K562 (cell line): ENCODE data around the gene STS. TPM values are rescaled to one million over a fixed set of nuclear protein-coding genes. Genes with fewer than 3 reads are reported as not detected.

Experiments used
- BHLHE40 ChIP-seq: IDR thresholded peaks from 2 replicates; pipeline ENCODE4 v1.6.1; 2011; ENCODE audit warnings: low read length, improper control_type of control experiment
- BRF2 ChIP-seq: IDR thresholded peaks from 3 replicates; pipeline ENCODE4 v1.6.1; 2011; ENCODE audit warnings: borderline replicate concordance, mild to moderate bottlenecking; ENCODE audit not compliant: insufficient read length, insufficient read depth
- CBFA2T3 ChIP-seq: fragments of 450-650 bp; IDR thresholded peaks from 2 replicates; pipeline ENCODE4 v1.6.1; 2017
- CC2D1A ChIP-seq: fragments of 450-650 bp; IDR thresholded peaks from 2 replicates; pipeline ENCODE4 v1.6.1; 2017; ENCODE audit warnings: mild to moderate bottlenecking
- CHAMP1 ChIP-seq: fragments of 450-650 bp; IDR thresholded peaks from 2 replicates; pipeline ENCODE4 v1.6.1; 2016; ENCODE audit warnings: mild to moderate bottlenecking
- CTCFL ChIP-seq: IDR thresholded peaks from 2 replicates; pipeline ENCODE4 v1.6.1; 2011; ENCODE audit warnings: borderline replicate concordance, low read depth, mild to moderate bottlenecking, moderate library complexity, low read length; ENCODE audit not compliant: insufficient read depth, poor library complexity, severe bottlenecking
- DDX20 ChIP-seq: fragments of 450-650 bp; IDR thresholded peaks from 2 replicates; pipeline ENCODE4 v1.6.1; 2016; ENCODE audit warnings: missing genetic modification characterization, low read depth, mild to moderate bottlenecking, missing compliant biosample characterization, moderate library complexity
- DIDO1 ChIP-seq: fragments of 450-650 bp; IDR thresholded peaks from 2 replicates; pipeline ENCODE4 v1.6.1; 2016; ENCODE audit warnings: low read depth, missing biosample characterization, missing genetic modification characterization
- FOXM1 ChIP-seq, 2 experiments: fragments of 450-650 bp in 1 of 2; sonication (generic) in 1 of 2; formaldehyde crosslinking in 1 of 2; IDR thresholded peaks; 2 replicates each; pipeline versions ENCODE4 v1.6.1 to v1.9.0; 2017 to 2022; ENCODE audit warnings: low read depth in 2 of 2, mild to moderate bottlenecking in 2 of 2, missing genetic modification reagents in 1 of 2, moderate library complexity in 1 of 2
- GTF2E2 ChIP-seq: fragments of 200-800 bp; sonication (Bioruptor generic); IDR thresholded peaks from 2 replicates; pipeline ENCODE4 v1.6.1; 2016; ENCODE audit warnings: missing genetic modification characterization, missing compliant biosample characterization
- IRF2 ChIP-seq: sonication (generic); formaldehyde crosslinking; IDR thresholded peaks from 2 replicates; pipeline ENCODE4 v1.8.1; 2022; ENCODE audit warnings: mild to moderate bottlenecking, missing genetic modification reagents
- JUND ChIP-seq, 2 experiments: IDR thresholded peaks; 2 replicates in 1 of 2; 3 replicates in 1 of 2; pipeline ENCODE4 v1.6.1; 2011; ENCODE audit warnings: borderline replicate concordance in 2 of 2, low read depth in 2 of 2, low read length in 2 of 2, improper control_type of control experiment in 1 of 2, missing biosample characterization in 1 of 2, missing genetic modification characterization in 1 of 2, missing genetic modification reagents in 1 of 2
- LCOR ChIP-seq: sonication (generic); formaldehyde crosslinking; IDR thresholded peaks from 2 replicates; pipeline ENCODE4 v1.8.0; 2022; ENCODE audit warnings: mild to moderate bottlenecking, missing genetic modification reagents
- NEUROD1 ChIP-seq: fragments of 150-350 bp; IDR thresholded peaks from 2 replicates; pipeline ENCODE4 v1.6.1; 2014; ENCODE audit warnings: borderline replicate concordance, low read length, low read depth; ENCODE audit not compliant: partially characterized antibody
- NFIC ChIP-seq: fragments of 450-650 bp; IDR thresholded peaks from 2 replicates; pipeline ENCODE4 v1.6.1; 2017; ENCODE audit warnings: mild to moderate bottlenecking, inconsistent platforms
- PRMT5 ChIP-seq: sonication (generic); formaldehyde crosslinking; IDR thresholded peaks from 2 replicates; pipeline ENCODE4 v1.5.0; 2020; ENCODE audit warnings: missing genetic modification reagents
- RB1 ChIP-seq: fragments of 450-650 bp; IDR thresholded peaks from 2 replicates; pipeline ENCODE4 v1.6.1; 2017; ENCODE audit warnings: low read depth, mild to moderate bottlenecking
- SNRNP70 ChIP-seq: fragments of 200-400 bp; formaldehyde crosslinking; optimal IDR thresholded peaks from 2 replicates; pipeline ENCODE3; 2017; ENCODE audit warnings: low read depth, low read length
- SREBF2 ChIP-seq: sonication (generic); formaldehyde crosslinking; IDR thresholded peaks from 2 replicates; pipeline ENCODE4 v1.4.0; 2020; ENCODE audit warnings: mild to moderate bottlenecking, missing genetic modification reagents
- TOE1 ChIP-seq, 2 experiments: fragments of 450-650 bp in 1 of 2; sonication (generic) in 1 of 2; formaldehyde crosslinking in 1 of 2; IDR thresholded peaks; 2 replicates each; pipeline versions ENCODE4 v1.7.1 to v1.8.0; 2016 to 2022; ENCODE audit warnings: borderline replicate concordance in 2 of 2, mild to moderate bottlenecking in 2 of 2, antibody characterized with exemption in 1 of 2, inconsistent platforms in 1 of 2, low read depth in 1 of 2, missing genetic modification reagents in 1 of 2, moderate library complexity in 1 of 2
- USF1 ChIP-seq: sonication (generic); formaldehyde crosslinking; IDR thresholded peaks from 2 replicates; pipeline ENCODE4 v1.9.0; 2022; ENCODE audit warnings: mild to moderate bottlenecking, missing genetic modification reagents
- ZNF778 ChIP-seq: fragments of 450-650 bp; formaldehyde crosslinking; IDR thresholded peaks from 2 replicates; pipeline ENCODE4 v1.4.0; 2020; ENCODE audit warnings: mild to moderate bottlenecking, moderate library complexity
- polyA plus RNA-seq, 8 experiments: library from polyadenylated mRNA; depleted of rRNA in 4 of 8; stranded (reverse) in 5 of 8; unstranded in 3 of 8; fragments of >200 nt; fragmentation: Nextera tagmentation in 2 of 8; fragmentation: Illumina TruSeq in 1 of 8; extraction: Ambion mirVana in 2 of 8; extraction: Trizol in 1 of 8; gene quantifications; 2 replicates each; pipeline versions ENCODE4 v1.2.1 to v1.2.3, GENCODE V29; 2011 to 2014; ENCODE audit warnings: inconsistent platforms in 1 of 8, missing spikeins in 1 of 8
- total RNA-seq, 7 experiments: library from RNA; depleted of rRNA in 6 of 7; stranded (reverse); fragments of >200 nt in 6 of 7; fragmentation: Illumina TruSeq in 2 of 7; extraction: Trizol in 2 of 7; gene quantifications; 2 replicates each; pipeline versions ENCODE4 v1.2.1 to v1.2.3, GENCODE V29; 2011 to 2021; ENCODE audit warnings: low replicate concordance in 1 of 7

STS gene
- total and polyA plus RNA-seq, 9 of the 15 experiments (the other 6 are each of a cell fraction or from before 2014, with no cell fraction given) = 0.14 to 1.3 (median 0.63) TPM

GRCh38 chrX:7170898-7171297 lies 23.4 kb downstream of the STS start (continued):
- TF ChIP-seq CHAMP1 (peak; percentile 68; the same call in 1 of the 2 replicates), FOXM1 (IDR thresholded peaks at IDR 0.05; ENCODE audit: low read depth) (no peak), FOXM1 (CRISPR knock-in tag; IDR thresholded peaks at IDR 0.05; ENCODE audit: low read depth) (no peak), SREBF2 (CRISPR knock-in tag) (no peak), DDX20 (tag) (no peak), DIDO1 (no peak), SNRNP70 (no peak), PRMT5 (CRISPR knock-in tag) (no peak), USF1 (CRISPR knock-in tag) (no peak), IRF2 (no peak), CTCFL (no peak), ZNF778 (no peak), GTF2E2 (tag) (no peak), BHLHE40 (no peak), NFIC (peak; percentile 48; the same call in 1 of the 2 replicates), JUND (IDR thresholded peaks at IDR 0.05; ENCODE audit: borderline replicate concordance, low read depth, low read length) (peak; percentile 74), JUND (tag; IDR thresholded peaks at IDR 0.05; ENCODE audit: borderline replicate concordance, low read depth, low read length) (peak; percentile 38; the same call in 1 of the 3 replicates), RB1 (no peak), BRF2 (no peak), CC2D1A (0 out of 2 replicates have a peak, but pooled peaks have one; percentile 33), CBFA2T3 (no peak), TOE1 (IDR thresholded peaks at IDR 0.05; ENCODE audit: borderline replicate concordance) (peak; percentile 60; the same call in 1 of the 2 replicates), TOE1 (CRISPR knock-in tag; IDR thresholded peaks at IDR 0.05; ENCODE audit: borderline replicate concordance, low read depth) (no peak), NEUROD1 (no peak), LCOR (no peak)
